Ectodermal cell (in vitro differentiated cells): Measurements from ENCODE around the gene PRPSAP1. TPM values are rescaled to one million over a fixed set of nuclear protein-coding genes. Genes with fewer than 3 reads are reported as not detected.

Experiments used
- H3K27ac ChIP-seq: 2 replicates; pipeline ENCODE4 v1.7.0; 2013; ENCODE audit warnings: mild to moderate bottlenecking, low read depth, low read length; ENCODE audit not compliant: insufficient read depth, poor library complexity, severe bottlenecking
- H3K27me3 ChIP-seq: 2 replicates; pipeline ENCODE4 v1.7.0; 2013; ENCODE audit warnings: mild to moderate bottlenecking, low read length; ENCODE audit not compliant: insufficient read depth, control insufficient read depth, poor library complexity, severe bottlenecking
- H3K36me3 ChIP-seq: one replicate; pipeline ENCODE4 v1.7.0; 2013; ENCODE audit warnings: low read length; ENCODE audit not compliant: control insufficient read depth, insufficient read depth
- H3K4me1 ChIP-seq: one replicate; pipeline ENCODE4 v1.7.0; 2013; ENCODE audit warnings: low read length; ENCODE audit not compliant: control insufficient read depth, insufficient read depth
- H3K4me3 ChIP-seq: 2 replicates; pipeline ENCODE4 v1.7.0; 2013; ENCODE audit warnings: low read depth, low read length, control low read depth; ENCODE audit not compliant: insufficient read depth
- H3K9me3 ChIP-seq: 2 replicates; pipeline ENCODE4 v1.7.0; 2013; ENCODE audit warnings: mild to moderate bottlenecking, low read length, moderate library complexity; ENCODE audit not compliant: control insufficient read depth
- WGBS, 2 experiments: methylation state at CpG; one replicate each; pipeline ENCODE4 v1.1.7; 2013; ENCODE audit warnings: missing lambda C conversion rate in 2 of 2; 5-methylcytosine and 5-hydroxymethylcytosine counted together
- polyA plus RNA-seq, 4 experiments: library from polyadenylated mRNA; stranded (reverse); fragments of 50-300 nt; gene quantifications; one replicate each; pipeline ENCODE4 v1.2.3, GENCODE V29; 2013

Gene PRPSAP1
- 58.8 TPM for polyA plus RNA-seq (2013, experiment 1 of 4)
- polyA plus RNA-seq (2013, experiment 2 of 4), result 58.6 TPM
- 48.7 TPM for polyA plus RNA-seq (2013, experiment 3 of 4)
- 56.7 TPM for polyA plus RNA-seq (2013, experiment 4 of 4)

DNA sequence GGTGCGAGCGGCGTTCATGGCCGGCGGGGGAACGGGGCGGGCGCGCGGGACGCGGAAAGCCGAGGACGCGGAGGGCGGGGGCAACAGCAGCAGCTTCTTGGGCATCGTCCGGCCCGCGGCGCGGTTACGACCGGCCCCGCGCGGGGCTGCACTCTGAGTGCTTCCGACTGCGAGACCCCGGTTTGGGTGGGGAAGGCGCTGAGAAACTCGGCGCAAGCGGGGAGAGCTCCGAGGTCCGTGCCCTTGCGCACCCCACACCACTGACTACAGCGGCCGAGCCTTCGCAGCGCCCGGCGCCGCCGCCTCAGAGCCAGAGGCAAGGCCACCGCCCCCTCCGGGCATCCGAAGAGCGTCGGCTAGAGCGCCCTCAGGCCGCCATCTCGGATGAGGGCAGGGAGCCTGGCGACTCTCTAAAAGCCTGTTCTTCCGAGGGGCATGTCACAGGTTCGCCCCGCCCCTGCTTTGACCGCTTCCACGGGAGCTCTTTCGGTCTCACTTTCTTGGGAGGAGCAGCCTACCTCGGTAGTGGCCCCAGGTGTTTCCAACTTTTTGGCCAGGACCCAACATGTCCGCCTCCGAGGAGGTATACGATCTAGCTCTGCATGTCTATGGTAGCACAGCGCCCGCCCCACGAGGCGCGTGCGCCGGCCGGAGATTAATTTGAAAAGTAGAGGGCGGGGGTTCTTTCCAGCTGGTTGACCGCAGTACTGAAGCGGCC, at the start of gene PRPSAP1:
Gene PRPSAP1, minus strand, starts transcription at position 318 of the 718 bp plus-strand sequence. Its CDS starts 213 bp downstream, at position 105.
- no peaks in the 10 kb centered on the region for H3K9me3 ChIP-seq
- H3K4me1 ChIP-seq, result no peaks in the 10 kb centered on the region
- H3K4me3 ChIP-seq, result peak within 1 kb of the TSS; percentile 81
- H3K36me3 ChIP-seq, result no peaks in the 10 kb centered on the region
- WGBS, 2 experiments, result 0 to 1% methylated on average over 75 of the region's 75 CpGs
- H3K27me3 ChIP-seq, result no peaks in the 10 kb centered on the region
- H3K27ac ChIP-seq, result peak within 1 kb of the TSS; percentile 84

DNA sequence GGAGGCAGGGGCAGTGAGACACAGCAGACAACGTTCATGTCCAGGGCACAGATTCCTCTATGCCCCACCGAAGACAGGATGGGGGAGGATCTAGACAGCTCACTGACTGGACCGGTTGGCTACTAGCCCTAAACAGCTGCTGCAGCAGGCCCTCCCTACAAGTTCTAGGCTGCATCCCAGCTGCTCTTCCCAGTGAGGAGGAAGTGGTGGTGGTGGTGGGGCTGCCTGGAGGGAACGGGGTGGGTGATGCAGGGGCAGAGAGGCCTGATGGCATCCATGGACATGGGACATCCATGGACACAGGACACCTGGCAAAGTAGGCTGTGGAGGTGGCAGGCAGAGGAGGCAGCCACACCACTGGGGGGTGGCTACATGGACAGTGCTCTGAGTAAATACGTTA, 49.0 kb upstream of the PRPSAP1 start:
- Histone ChIP-seq H3K4me3 (no peak overlapping the region), H3K27me3 (no peaks in the 10 kb centered on the region), H3K27ac (no peak overlapping the region), H3K9me3 (no peaks in the 10 kb centered on the region), H3K4me1 (no peaks in the 10 kb centered on the region), H3K36me3 (peaks cover 33% of the 10 kb centered on the region)
- 95 to 96% methylated on average over 5 of the region's 5 CpGs for WGBS, 2 experiments

DNA sequence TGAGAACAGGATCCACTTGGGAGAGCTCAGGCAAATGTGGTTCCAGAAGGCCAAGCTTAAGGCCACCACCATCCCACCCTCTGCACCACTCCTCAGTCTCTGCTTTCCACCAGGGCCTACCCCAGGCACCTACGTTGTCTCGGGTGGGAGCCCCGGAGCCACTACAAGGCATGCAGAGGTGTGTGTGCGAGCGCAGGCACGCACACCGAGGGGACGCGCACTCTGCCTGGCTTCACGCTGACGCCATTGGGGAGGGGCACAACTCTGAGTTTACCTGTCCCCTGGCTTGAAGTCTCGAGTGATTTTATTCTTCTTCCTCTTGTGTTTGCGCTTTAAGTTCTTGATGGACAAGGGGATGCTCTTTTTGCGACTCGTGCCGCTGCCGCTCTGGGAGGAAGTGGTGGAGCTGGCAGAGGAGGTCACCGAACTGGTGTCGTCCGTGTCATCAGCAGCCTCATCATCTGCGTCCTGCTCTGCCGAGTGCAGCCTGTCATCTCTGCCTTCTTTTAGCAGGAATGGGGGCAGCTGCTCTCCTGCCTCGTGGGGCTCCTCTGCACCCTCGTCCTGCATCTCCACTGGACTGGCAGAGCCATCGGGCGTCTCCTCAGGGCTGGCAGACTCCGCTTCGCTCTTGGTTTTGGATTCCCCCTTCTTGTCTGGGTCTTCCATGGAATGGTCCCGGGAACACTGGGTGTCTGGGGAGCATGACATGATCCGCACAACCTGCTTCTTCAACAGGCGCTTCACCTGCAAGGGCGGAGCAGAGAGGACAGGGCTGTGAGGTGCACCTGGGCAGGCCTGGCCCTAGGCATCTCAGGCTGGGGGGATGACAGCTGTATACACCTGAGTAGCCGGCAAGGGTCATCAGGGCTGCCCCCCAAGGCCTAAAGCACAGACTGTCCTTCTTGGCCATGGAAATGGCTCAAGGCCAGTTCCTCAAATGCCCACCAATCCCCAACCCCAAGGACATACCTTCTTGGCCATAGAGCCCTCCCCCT, 45.8 kb upstream of the PRPSAP1 start:
- Histone ChIP-seq H3K27me3 (no peaks in the 10 kb centered on the region), H3K4me3 (no peak overlapping the region), H3K4me1 (no peaks in the 10 kb centered on the region), H3K36me3 (peaks cover 53% of the 10 kb centered on the region), H3K27ac (no peak overlapping the region), H3K9me3 (no peaks in the 10 kb centered on the region)
- 95 to 97% methylated on average over 33 of the region's 33 CpGs for WGBS, 2 experiments

DNA sequence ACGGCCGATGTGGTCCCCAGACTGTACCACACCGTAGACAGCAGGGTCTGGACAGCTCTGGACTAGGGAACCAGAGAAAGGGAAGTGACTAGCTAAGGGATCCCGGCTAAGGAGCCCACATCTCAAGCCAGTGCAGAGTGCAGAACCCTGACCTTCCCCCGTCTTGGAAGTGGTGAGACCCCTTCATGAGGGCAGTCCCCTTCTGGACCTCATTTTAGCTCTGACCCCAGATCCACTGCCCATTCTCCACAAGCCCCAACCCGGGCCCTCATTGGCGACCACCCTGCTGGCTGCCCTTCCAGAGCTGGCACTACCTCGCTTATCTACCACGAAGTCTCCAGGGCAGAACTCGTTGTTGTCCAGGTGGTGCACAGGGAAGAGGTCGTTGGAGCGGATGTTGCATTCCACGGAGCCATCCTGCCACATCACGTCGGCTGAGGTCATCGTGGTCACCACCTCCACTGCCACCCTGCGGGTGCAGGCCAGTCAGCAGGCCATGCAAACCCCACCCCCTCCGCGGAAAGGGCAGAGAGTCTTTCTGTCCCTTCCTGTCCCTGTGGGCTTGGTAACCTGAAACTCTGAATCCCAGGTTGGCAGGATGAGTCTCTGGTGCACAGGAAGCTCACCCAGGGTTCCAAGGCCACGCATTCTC, 44.9 kb upstream of the PRPSAP1 start:
- Histone ChIP-seq H3K27me3 (no peaks in the 10 kb centered on the region), H3K4me1 (no peaks in the 10 kb centered on the region), H3K36me3 (peaks cover 58% of the 10 kb centered on the region), H3K9me3 (no peaks in the 10 kb centered on the region), H3K4me3 (no peak overlapping the region), H3K27ac (no peak overlapping the region)
- 94 to 96% methylated on average over 20 of the region's 20 CpGs for WGBS, 2 experiments

DNA sequence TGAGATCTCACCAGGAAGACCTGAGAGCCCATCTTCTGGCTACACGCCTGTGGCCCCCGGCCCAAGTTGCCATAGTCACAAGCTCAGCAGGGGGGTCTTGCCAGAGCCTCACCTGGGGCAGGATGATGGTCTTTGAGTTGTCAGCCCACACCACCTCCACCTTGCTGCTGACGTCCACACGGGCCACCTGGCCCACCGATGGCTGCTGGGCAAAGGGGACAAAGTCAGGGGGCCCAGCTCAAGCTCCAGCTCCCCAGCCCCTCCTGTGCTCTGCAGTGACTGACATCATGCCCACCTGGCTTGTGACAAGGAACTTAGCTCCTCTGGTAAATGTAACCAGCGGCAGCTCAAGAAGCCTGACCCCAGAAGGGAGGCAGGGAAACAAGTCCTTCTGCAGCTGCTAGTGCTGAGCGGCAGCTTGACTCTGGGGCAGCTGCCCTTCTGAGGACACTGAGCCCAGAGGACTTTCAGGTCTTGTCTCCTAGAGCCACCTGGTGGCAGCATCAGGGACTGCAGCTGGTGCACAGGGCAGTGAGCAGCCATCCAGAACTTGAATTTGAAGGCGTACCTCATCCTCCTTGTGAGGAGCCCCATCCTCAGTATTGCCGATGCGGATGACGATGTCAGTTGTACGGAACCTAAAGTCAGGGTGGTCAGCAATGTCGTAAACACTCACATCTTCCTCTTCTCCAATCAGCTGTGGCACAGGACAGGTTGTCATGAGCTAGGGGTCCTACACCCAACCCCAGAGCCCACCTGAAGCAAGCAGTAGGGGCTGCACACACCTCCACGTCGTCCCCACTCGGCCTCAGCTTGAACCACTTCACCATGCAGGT, 44.2 kb upstream of the PRPSAP1 start:
- Histone ChIP-seq H3K27ac (no peak overlapping the region), H3K36me3 (peaks cover 58% of the 10 kb centered on the region), H3K27me3 (no peaks in the 10 kb centered on the region), H3K9me3 (no peaks in the 10 kb centered on the region), H3K4me3 (no peak overlapping the region), H3K4me1 (no peaks in the 10 kb centered on the region)
- WGBS, 2 experiments, result 80 to 84% methylated on average over 16 of the region's 16 CpGs

DNA sequence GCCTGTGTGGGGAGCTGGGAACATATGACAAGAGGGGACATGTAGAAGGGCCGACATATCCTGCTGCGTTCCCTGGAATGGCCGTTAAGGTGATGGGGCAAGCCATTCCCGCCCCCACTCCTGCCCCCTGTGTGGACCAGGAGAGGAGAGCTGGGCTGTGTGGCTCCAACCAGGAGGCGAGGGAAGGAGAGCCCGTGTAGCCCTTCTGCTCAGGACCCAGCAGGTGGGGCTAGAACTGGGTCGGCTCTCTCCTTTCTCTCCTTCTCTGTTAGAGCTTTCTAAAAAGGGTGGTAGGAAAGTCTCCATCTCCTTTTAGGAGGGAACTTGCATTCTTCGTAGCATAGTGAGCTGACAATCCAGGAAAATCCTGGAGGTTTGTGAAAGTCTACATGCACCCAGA, 43.5 kb upstream of the PRPSAP1 start:
- Histone ChIP-seq H3K27me3 (no peaks in the 10 kb centered on the region), H3K27ac (no peak overlapping the region), H3K4me3 (no peak overlapping the region), H3K4me1 (no peaks in the 10 kb centered on the region), H3K9me3 (no peaks in the 10 kb centered on the region), H3K36me3 (peaks cover 51% of the 10 kb centered on the region)
- WGBS, 2 experiments, result 93 to 95% methylated on average over 8 of the region's 8 CpGs

GRCh38 chr17:76395980-76396379, 42.3 kb upstream of the PRPSAP1 start:
- peaks cover 44% of the 10 kb centered on the region for H3K36me3 ChIP-seq
- no peaks in the 10 kb centered on the region for H3K4me1 ChIP-seq
- 94 to 96% methylated on average over 15 of the region's 15 CpGs for WGBS, 2 experiments
- no peak overlapping the region for H3K27ac ChIP-seq
- no peaks in the 10 kb centered on the region for H3K27me3 ChIP-seq
- H3K4me3 ChIP-seq, result no peak overlapping the region
- H3K9me3 ChIP-seq, result no peaks in the 10 kb centered on the region

DNA sequence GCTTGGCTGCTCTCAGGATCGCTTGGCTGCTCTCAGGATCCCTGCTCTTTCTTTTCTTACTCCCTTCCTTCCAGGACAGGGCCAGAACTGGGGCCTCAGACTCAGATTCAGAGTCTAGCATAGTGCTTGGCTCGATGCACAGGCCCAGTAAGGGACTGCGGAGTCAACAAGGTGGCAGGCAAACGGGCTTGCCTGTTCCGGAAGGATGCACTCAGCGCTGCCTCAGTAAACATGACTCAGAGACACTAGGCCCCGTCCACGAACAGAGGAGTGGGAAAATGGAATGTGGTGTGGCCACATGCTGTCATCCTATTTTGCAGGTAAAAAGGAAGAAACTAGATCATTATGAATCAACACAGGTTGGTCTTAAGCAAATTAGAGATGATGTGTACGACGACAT, 40.5 kb upstream of the PRPSAP1 start:
- H3K36me3 ChIP-seq, result peaks cover 29% of the 10 kb centered on the region
- WGBS, 2 experiments, result 95 to 96% methylated on average over 8 to 10 of the region's 10 CpGs
- H3K27ac ChIP-seq, result no peak overlapping the region
- no peaks in the 10 kb centered on the region for H3K4me1 ChIP-seq
- no peaks in the 10 kb centered on the region for H3K27me3 ChIP-seq
- no peaks in the 10 kb centered on the region for H3K9me3 ChIP-seq
- H3K4me3 ChIP-seq, result no peak overlapping the region

DNA sequence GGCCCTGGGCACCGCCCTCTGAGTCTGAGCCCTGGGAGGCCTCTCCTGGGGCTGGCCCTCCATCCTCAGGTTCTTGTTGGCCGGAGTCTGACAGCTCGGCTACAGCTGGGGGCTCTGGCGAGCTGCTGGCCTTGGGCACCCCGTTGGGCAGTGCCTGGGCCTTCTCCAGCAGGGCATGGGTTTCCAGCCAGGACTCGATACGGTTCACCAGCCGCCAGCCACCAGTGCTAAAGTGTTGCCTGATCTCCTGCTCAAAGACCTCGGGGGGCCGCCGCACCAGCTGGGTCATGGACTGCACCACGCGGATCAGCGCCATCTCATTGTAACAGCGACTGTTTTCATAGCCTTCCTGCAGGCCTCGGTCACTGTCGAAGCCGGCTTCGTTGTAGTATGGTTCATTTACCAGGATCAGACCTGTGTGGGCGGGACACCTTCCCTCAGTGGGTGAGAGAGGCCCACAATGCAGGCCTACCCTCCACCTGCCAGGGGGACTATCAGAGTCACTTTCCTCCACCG, 37.5 kb upstream of the PRPSAP1 start:
- Histone ChIP-seq H3K27ac (no peak overlapping the region), H3K36me3 (peaks cover 16% of the 10 kb centered on the region), H3K4me1 (no peaks in the 10 kb centered on the region), H3K9me3 (no peaks in the 10 kb centered on the region), H3K27me3 (peaks cover 3% of the 10 kb centered on the region), H3K4me3 (no peak overlapping the region)
- 95 to 96% methylated on average over 21 of the region's 21 CpGs for WGBS, 2 experiments
